Endothelial cell of umbilical vein (primary cell): ENCODE results near the gene ARHGEF37.

ENCODE experiments used
- EZH2 ChIP-seq: IDR thresholded peaks from 2 replicates; pipeline ENCODE4 v1.6.1; 2012; ENCODE audit warnings: borderline replicate concordance, low read depth, mild to moderate bottlenecking, moderate library complexity, low read length, inconsistent platforms; ENCODE audit not compliant: severe bottlenecking
- POLR2AphosphoS5 ChIP-seq: IDR thresholded peaks from 2 replicates; pipeline ENCODE4 v1.6.1; 2012; ENCODE audit warnings: low read depth, mild to moderate bottlenecking, control low read depth, low read length, moderate library complexity; ENCODE audit not compliant: insufficient read depth
- TF ChIP-seq, protein P1 (sequence below), 2 donors: IDR thresholded peaks; 1 replicate in 1 of 2; 2 replicates in 1 of 2; pipeline ENCODE4 v1.5.1; 2011; ENCODE audit warnings: low read length in 2 of 2, mild to moderate bottlenecking in 2 of 2, moderate library complexity in 2 of 2, control low read depth in 1 of 2, inconsistent platforms in 1 of 2, low read depth in 1 of 2; ENCODE audit not compliant: insufficient read depth in 1 of 2; ENCODE audit errors: extremely low read depth in 1 of 2

DNA sequence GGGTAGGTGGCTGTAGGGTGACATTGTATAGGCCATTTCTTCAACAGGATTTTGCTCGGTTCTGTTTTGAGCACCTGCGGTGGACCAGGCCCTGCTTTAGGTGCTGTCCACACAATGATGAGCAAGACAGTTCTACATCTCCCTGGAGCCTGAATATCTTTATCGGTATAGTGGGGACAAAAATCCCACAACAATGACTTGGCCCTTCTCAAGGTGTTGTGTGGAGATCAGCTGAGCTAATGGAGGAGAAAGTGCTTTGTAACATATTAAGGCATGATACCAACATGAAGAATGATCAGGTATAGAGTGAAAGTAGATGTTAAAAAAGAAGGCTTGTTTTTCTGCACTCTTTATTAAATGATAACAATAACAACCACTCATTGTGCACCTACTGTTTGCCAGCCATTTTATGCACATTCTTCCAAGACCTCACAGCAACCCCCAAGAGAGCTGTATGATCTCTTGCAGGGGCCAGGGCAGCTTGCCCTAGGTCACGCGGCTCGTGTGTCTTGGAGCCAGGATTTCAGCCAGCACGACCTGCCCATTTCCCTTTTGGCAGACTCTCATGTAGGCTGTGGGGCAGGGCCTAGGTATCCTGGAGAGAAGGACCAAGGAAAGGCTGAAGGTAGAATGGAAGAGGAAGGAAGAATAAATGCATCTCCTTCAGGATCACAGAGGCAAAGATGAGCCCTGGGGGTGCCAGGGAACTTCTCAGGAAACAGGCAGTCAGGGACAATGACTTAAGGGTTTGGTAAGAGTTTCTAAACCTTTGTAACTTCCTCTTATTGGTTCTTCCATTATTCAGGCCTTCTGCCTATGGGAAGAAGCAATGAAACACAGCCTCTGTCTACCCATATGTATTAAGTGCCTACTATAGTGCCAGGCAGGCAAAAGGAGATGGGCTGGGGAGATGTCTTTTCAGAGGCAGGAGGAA is 98.8 kb downstream of the ARHGEF37 start:
- TF ChIP-seq EZH2 (no peak), POLR2AphosphoS5 (no peak)
- TF ChIP-seq, protein P1, sequence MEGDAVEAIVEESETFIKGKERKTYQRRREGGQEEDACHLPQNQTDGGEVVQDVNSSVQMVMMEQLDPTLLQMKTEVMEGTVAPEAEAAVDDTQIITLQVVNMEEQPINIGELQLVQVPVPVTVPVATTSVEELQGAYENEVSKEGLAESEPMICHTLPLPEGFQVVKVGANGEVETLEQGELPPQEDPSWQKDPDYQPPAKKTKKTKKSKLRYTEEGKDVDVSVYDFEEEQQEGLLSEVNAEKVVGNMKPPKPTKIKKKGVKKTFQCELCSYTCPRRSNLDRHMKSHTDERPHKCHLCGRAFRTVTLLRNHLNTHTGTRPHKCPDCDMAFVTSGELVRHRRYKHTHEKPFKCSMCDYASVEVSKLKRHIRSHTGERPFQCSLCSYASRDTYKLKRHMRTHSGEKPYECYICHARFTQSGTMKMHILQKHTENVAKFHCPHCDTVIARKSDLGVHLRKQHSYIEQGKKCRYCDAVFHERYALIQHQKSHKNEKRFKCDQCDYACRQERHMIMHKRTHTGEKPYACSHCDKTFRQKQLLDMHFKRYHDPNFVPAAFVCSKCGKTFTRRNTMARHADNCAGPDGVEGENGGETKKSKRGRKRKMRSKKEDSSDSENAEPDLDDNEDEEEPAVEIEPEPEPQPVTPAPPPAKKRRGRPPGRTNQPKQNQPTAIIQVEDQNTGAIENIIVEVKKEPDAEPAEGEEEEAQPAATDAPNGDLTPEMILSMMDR (IDR thresholded peaks at IDR 0.05; ENCODE audit: extremely low read depth in 1 of 2, insufficient read depth in 1 of 2, low read depth in 1 of 2, low read length in 2 of 2), result no peak
